HG03558 (cell line): Measurements from ENCODE around the gene FBXO22.

Experiments used
- ATAC-seq: cut with Tn5 transposase; IDR thresholded peaks from one replicate; pipeline ENCODE4 v1.9.1; 2021; ENCODE audit warnings: moderate number of reproducible peaks; ENCODE audit not compliant: unreplicated experiment; ENCODE audit errors: extremely low read depth

Gene FBXO22

GRCh38 chr15:75916978-75917377 lies 13.3 kb downstream of the FBXO22 start:
- no peak for ATAC-seq

- no peak for ATAC-seq
Observed at GRCh38 chr15:75918135-75918534, 14.5 kb downstream of the FBXO22 start.

GRCh38 chr15:75920079-75920478 lies 16.4 kb downstream of the FBXO22 start:
- ATAC-seq: no peak

GRCh38 chr15:75921732-75922703 lies 18.3 kb downstream of the FBXO22 start:
- ATAC-seq: no peak

- ATAC-seq: no peak
Observed at GRCh38 chr15:75923756-75924155, 20.1 kb downstream of the FBXO22 start.

- ATAC-seq: no peak
Observed at GRCh38 chr15:75924576-75924975, 20.9 kb downstream of the FBXO22 start.

- ATAC-seq: no peak
Observed at GRCh38 chr15:75925440-75925839, 21.8 kb downstream of the FBXO22 start.

- ATAC-seq: no peak
Observed at GRCh38 chr15:75926931-75927330, 23.3 kb downstream of the FBXO22 start.

GRCh38 chr15:75927601-75928000 lies 23.9 kb downstream of the FBXO22 start:
- no peak for ATAC-seq

- no peak for ATAC-seq
Observed at GRCh38 chr15:75928680-75929608, 25.3 kb downstream of the FBXO22 start.

GRCh38 chr15:75929799-75930565 lies 26.3 kb downstream of the FBXO22 start:
- ATAC-seq: no peak

- ATAC-seq: no peak
Observed at GRCh38 chr15:75930866-75931265, 27.2 kb downstream of the FBXO22 start.

GRCh38 chr15:75942464-75942863 lies 38.8 kb downstream of the FBXO22 start:
- ATAC-seq: no peak

GRCh38 chr15:75943246-75943645 lies 39.6 kb downstream of the FBXO22 start:
- ATAC-seq: no peak

GRCh38 chr15:75943713-75944215 lies 40.1 kb downstream of the FBXO22 start:
- no peak for ATAC-seq

GRCh38 chr15:75945953-75946352 lies 42.3 kb downstream of the FBXO22 start:
- ATAC-seq: no peak

- no peak for ATAC-seq
Observed at GRCh38 chr15:75947092-75947491, 43.4 kb downstream of the FBXO22 start.

GRCh38 chr15:75948761-75949296 lies 45.2 kb downstream of the FBXO22 start:
- ATAC-seq: no peak

GRCh38 chr15:75952525-75952924 lies 48.8 kb downstream of the FBXO22 start:
- no peak for ATAC-seq

GRCh38 chr15:75955720-75956119 lies 52.0 kb downstream of the FBXO22 start:
- no peak for ATAC-seq
